PC-3 (cell line): Measurements from ENCODE around the gene PDZRN3. TPM values are rescaled to one million over a fixed set of nuclear protein-coding genes. Genes with fewer than 3 reads are reported as not detected.

Experiments
- ATAC-seq: fragments of 200-7000 bp; cut with Tn5 transposase; 2 replicates; pipeline ENCODE4 v1.9.1; 2020; ENCODE audit warnings: mild to moderate bottlenecking, moderate library complexity
- BruUV-seq: library from RNA; stranded (reverse); fragments of 400-500 nt; replicated peaks from 2 replicates; lab custom pipeline; 2021; lab: Mats Ljungman, UMichigan
- CTCF ChIA-PET: fragments of 300-600 bp; sonication (Branson Sonifier 250); formaldehyde crosslinking; loops from one replicate; lab custom pipeline; 2022; ENCODE audit warnings: antibody characterized with exemption; lab: Charles Lee
- POLR2A ChIA-PET: fragments of 300-600 bp; sonication (Branson Sonifier 250); formaldehyde crosslinking; loops from one replicate; lab custom pipeline; 2022; ENCODE audit warnings: antibody characterized with exemption; ENCODE audit not compliant: unreplicated experiment; lab: Charles Lee
- DNase-seq: peaks from one replicate; pipeline ENCODE4 v3.0.0-alpha.2; 2015
- H2AFZ ChIP-seq: fragments of 300-600 bp; sonication (generic); 2 replicates; pipeline ENCODE4 v1.6.0; 2016; ENCODE audit warnings: antibody characterized with exemption, low read length
- H3F3A ChIP-seq: fragments of 300-600 bp; sonication (generic); one replicate; pipeline ENCODE4 v1.6.0; 2017; ENCODE audit warnings: antibody characterized with exemption, low read length, control low read depth, mild to moderate bottlenecking; ENCODE audit not compliant: unreplicated experiment
- H3K27ac ChIP-seq: fragments of 300-600 bp; sonication (generic); 2 replicates; pipeline ENCODE4 v1.5.1; 2016; ENCODE audit warnings: mild to moderate bottlenecking, low read length
- H3K27me3 ChIP-seq: fragments of 300-600 bp; sonication (generic); 2 replicates; pipeline ENCODE4 v1.6.1; 2016; ENCODE audit warnings: low read length, mixed read lengths
- H3K36me3 ChIP-seq: fragments of 300-600 bp; sonication (generic); 2 replicates; pipeline ENCODE4 v1.6.1; 2016; ENCODE audit warnings: low read depth, mixed run types, low read length, mixed read lengths
- H3K4me1 ChIP-seq: fragments of 300-600 bp; sonication (generic); 2 replicates; pipeline ENCODE4 v1.5.1; 2016; ENCODE audit warnings: low read length; ENCODE audit not compliant: insufficient read depth
- H3K4me2 ChIP-seq: fragments of 300-600 bp; sonication (generic); 2 replicates; pipeline ENCODE4 v1.6.0; 2016; ENCODE audit warnings: low read length
- H3K4me3 ChIP-seq: fragments of 300-600 bp; sonication (generic); 2 replicates; pipeline ENCODE4 v1.5.1; 2016; ENCODE audit warnings: mild to moderate bottlenecking, low read length, mixed read lengths
- H3K79me2 ChIP-seq: fragments of 300-600 bp; sonication (generic); 2 replicates; pipeline ENCODE4 v1.6.1; 2017; ENCODE audit warnings: low read length, mixed read lengths
- H3K9ac ChIP-seq: fragments of 300-600 bp; sonication (generic); 2 replicates; pipeline ENCODE4 v1.6.0; 2016; ENCODE audit warnings: mild to moderate bottlenecking, low read length
- H3K9me2 ChIP-seq: fragments of 300-600 bp; sonication (generic); replicated peaks from 2 replicates; pipeline ENCODE4 v1.6.1; 2016; ENCODE audit warnings: mixed run types, low read length, mixed read lengths
- H3K9me3 ChIP-seq: fragments of 300-600 bp; sonication (generic); 2 replicates; pipeline ENCODE4 v1.6.1; 2016; ENCODE audit warnings: low read length, mixed read lengths
- H4K20me1 ChIP-seq: fragments of 300-600 bp; sonication (generic); 2 replicates; pipeline ENCODE4 v1.6.1; 2016; ENCODE audit warnings: low read length, mixed read lengths
- EZH2 ChIP-seq: fragments of 300-600 bp; sonication (generic); IDR thresholded peaks from one replicate; pipeline ENCODE4 v1.6.1; 2017; ENCODE audit warnings: antibody characterized with exemption, mild to moderate bottlenecking, low read length; ENCODE audit not compliant: unreplicated experiment
- EZH2phosphoT487 ChIP-seq: fragments of 300-600 bp; sonication (generic); IDR thresholded peaks from 2 replicates; pipeline ENCODE4 v1.6.1; 2018; ENCODE audit warnings: mild to moderate bottlenecking, antibody characterized with exemption, low read length, borderline replicate concordance
- intact Hi-C: fragments of 100-400 bp; cut with micrococcal nuclease; formaldehyde crosslinking; loops from 2 replicates; pipeline ENCODE4 v1.9.0; 2023
- total RNA-seq: library from RNA; depleted of rRNA; stranded (reverse); fragments of >200 nt; gene quantifications from 2 replicates; pipeline ENCODE4 v1.2.3, GENCODE V29; 2014
- TF ChIP-seq, protein P1 (sequence below): fragments of 300-600 bp; sonication (generic); conservative IDR thresholded peaks from 2 replicates; pipeline ENCODE4 v1.5.1; 2017; ENCODE audit warnings: antibody characterized with exemption, low read depth, mild to moderate bottlenecking, low read length

The PDZRN3 gene
- total RNA-seq, 1 experiment from 2014 or later, result not detected

DNA sequence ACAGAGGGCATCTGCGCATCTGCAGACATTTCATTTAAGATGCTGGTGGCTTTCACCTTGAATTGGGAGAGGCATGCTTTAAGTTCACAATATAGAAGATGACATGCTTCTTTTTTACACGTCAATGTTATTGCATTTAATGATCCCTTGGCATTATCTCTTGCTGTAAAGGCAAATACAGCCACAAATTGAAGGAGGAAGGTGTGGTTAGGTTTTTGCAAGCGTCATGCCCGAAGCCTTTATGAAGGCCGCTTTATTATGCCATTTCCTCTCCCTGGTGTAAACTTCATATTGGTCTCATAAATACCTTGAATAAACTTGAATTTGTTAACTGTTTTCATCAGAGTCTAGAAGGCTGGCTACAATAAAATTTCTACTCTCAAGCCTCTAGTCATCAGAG, 212.7 kb downstream of the PDZRN3 start:
- no TSS peak for BruUV-seq

DNA sequence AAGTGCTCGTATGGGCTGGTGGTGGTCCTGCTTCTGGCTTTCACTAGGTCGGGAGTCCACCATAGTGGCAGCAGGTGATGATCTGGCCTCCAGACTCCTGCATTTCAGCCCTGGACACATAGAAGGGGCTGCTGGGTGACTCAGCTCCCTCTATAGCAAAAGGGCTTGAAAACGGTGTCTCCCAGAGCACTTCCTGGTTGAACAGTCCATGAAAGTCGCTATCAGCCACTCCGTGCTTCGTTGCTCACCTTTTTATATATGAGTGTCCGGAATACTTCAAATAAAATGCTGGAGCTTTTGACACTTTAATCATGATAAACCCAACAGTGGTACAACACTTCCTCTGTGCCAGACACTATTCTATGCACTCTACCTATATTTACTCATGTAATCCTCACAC, 213.2 kb downstream of the PDZRN3 start:
- no peaks in the 10 kb centered on the region for H3K9me3 ChIP-seq
- no peak for ATAC-seq
- ChIA-PET CTCF (no interaction called here), POLR2A (no interaction called here)
- intact Hi-C loops, result no loop called here
- TF ChIP-seq EZH2phosphoT487 (no peak), EZH2 (no peak)
- TF ChIP-seq, protein P1, sequence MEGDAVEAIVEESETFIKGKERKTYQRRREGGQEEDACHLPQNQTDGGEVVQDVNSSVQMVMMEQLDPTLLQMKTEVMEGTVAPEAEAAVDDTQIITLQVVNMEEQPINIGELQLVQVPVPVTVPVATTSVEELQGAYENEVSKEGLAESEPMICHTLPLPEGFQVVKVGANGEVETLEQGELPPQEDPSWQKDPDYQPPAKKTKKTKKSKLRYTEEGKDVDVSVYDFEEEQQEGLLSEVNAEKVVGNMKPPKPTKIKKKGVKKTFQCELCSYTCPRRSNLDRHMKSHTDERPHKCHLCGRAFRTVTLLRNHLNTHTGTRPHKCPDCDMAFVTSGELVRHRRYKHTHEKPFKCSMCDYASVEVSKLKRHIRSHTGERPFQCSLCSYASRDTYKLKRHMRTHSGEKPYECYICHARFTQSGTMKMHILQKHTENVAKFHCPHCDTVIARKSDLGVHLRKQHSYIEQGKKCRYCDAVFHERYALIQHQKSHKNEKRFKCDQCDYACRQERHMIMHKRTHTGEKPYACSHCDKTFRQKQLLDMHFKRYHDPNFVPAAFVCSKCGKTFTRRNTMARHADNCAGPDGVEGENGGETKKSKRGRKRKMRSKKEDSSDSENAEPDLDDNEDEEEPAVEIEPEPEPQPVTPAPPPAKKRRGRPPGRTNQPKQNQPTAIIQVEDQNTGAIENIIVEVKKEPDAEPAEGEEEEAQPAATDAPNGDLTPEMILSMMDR, result no peak
- no peak overlapping the region for H3K27ac ChIP-seq
- H3K4me1 ChIP-seq, result no peaks in the 10 kb centered on the region
- H3K79me2 ChIP-seq, result no peaks in the 10 kb centered on the region
- H3K9me2 ChIP-seq, result no peaks in the 10 kb centered on the region
- H3K36me3 ChIP-seq, result no peaks in the 10 kb centered on the region
- 0 out of 2 replicates have a peak, but pooled peaks cover 9% of the 10 kb centered on the region for H3K27me3 ChIP-seq
- H3K9ac ChIP-seq, result no peak overlapping the region
- no peak overlapping the region for H3K4me2 ChIP-seq
- no peak overlapping the region for H2AFZ ChIP-seq
- no peaks in the 10 kb centered on the region for H4K20me1 ChIP-seq
- DNase-seq, result no peak
- no peak overlapping the region for H3K4me3 ChIP-seq
- BruUV-seq, result no TSS peak
- no peaks in the 10 kb centered on the region for H3F3A ChIP-seq

More for the DNA sequence above, 212.7 kb downstream of the PDZRN3 start:
- ATAC-seq, result no peak
- no peak overlapping the region for H3K27ac ChIP-seq
- ChIA-PET CTCF (no interaction called here), POLR2A (no interaction called here)
- no peaks in the 10 kb centered on the region for H3K9me3 ChIP-seq
- H3K9me2 ChIP-seq, result no peaks in the 10 kb centered on the region
- no peaks in the 10 kb centered on the region for H3K4me1 ChIP-seq
- H3F3A ChIP-seq, result no peaks in the 10 kb centered on the region
- TF ChIP-seq EZH2phosphoT487, result no peak
- no peak for TF ChIP-seq EZH2
- TF ChIP-seq, protein P1, result no peak
- H3K4me2 ChIP-seq, result no peak overlapping the region
- 0 out of 2 replicates have a peak, but pooled peaks cover 9% of the 10 kb centered on the region for H3K27me3 ChIP-seq
- DNase-seq, result no peak
- H3K9ac ChIP-seq, result no peak overlapping the region
- no peak overlapping the region for H2AFZ ChIP-seq
- no peaks in the 10 kb centered on the region for H3K79me2 ChIP-seq
- H3K36me3 ChIP-seq, result no peaks in the 10 kb centered on the region
- no peak overlapping the region for H3K4me3 ChIP-seq
- intact Hi-C loops, result no loop called here
- H4K20me1 ChIP-seq, result no peaks in the 10 kb centered on the region

DNA sequence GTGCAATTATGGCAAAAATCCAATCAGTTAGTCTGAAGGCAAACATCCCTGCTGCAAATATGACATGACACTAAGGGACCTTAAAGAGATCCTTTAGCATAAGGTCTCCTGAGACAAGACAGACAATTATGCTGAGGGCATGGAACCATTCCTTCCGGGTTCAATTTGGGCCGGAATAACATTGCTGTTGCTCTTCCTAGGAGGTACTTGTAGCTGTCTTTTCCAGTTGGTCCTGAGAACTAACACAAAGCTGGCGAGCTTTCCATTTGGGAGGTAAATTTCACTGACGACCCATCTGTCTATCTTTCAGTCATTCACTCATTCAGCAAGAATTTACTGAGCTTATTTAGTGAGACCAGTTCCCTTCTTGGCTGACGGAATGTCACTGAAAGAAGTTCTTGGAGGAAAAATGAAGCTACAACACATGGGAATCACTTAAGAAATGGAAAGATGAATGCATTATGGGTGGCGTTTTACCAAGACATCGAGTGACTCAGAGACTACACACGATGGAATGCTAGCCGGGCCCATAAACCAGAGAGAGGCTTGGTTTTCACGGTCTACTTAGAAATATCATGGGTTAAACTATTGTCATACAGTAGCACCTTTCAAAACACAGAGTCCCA, 215.5 kb downstream of the PDZRN3 start:
- Histone ChIP-seq H3K36me3 (no peaks in the 10 kb centered on the region), H3K9me2 (no peaks in the 10 kb centered on the region), H3K9ac (no peak overlapping the region), H3K4me2 (no peak overlapping the region), H4K20me1 (no peaks in the 10 kb centered on the region), H3K4me1 (no peaks in the 10 kb centered on the region), H3K27me3 (peaks cover 25% of the 10 kb centered on the region), H3K9me3 (no peaks in the 10 kb centered on the region), H3F3A (no peaks in the 10 kb centered on the region), H2AFZ (no peak overlapping the region), H3K4me3 (no peak overlapping the region), H3K27ac (no peak overlapping the region), H3K79me2 (no peaks in the 10 kb centered on the region)
- no TSS peak for BruUV-seq
- ATAC-seq (no peak), DNase-seq (peak; percentile 20)
- CTCF ChIA-PET, result no interaction called here
- TF ChIP-seq, protein P1, result no peak
- no peak for TF ChIP-seq EZH2phosphoT487
- no peak for TF ChIP-seq EZH2
- intact Hi-C loops, result no loop called here
- POLR2A ChIA-PET, result no interaction called here
